ENCODE measurements around the gene CLSTN3. TPM values are rescaled to one million over a fixed set of nuclear protein-coding genes. Genes with fewer than 3 reads are reported as not detected.

Gene CLSTN3
- total and polyA plus RNA-seq, 2 of the 13 experiments (the other 11 are each of a cell fraction or from before 2014, with no cell fraction given): 26.2 to 94.1 TPM

DNA sequence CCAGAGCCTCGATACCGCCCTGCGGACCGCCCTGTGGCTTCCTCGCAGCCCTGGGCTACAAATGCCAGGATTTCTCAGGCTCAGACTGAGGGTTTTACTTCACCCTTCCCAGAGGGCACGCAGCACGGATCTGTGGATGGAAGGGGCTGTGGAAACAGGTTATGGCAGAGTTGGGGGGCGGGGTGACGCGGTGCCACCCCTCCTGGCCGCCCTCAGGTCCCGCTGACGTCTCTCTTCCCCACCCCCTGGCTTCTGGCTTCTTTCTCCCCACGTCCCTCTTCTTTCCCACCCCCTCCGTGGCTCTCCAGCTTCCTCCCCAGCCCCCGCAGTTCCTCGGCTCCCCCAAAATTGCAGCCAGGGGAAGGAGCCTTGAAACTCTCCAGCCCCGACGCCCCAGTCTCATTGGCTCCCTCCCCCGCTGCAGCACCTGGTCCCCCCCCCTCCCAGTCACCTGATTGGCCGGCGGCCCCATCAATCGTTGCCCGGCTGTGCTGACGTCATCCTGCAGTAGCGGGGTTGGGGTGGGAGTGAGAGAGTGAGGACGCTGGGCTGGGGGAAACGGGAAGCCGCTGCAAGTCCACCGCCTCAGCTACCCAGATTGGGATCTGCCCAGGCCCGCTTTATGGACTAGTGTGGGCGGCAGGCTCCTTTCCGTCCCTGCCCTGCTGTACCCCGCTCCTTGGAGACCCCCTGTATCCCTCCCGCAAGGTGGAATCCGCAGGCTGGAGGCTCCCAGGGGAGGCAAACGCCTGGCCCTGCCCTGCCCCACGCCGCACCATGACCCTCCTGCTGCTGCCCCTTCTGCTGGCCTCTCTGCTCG, at the start of gene CLSTN3 (continued):
- TF ChIP-seq USF2 (IDR thresholded peaks at IDR 0.05; ENCODE audit: low read depth, low read length) (no peak), USF2 (CRISPR knock-in tag; IDR thresholded peaks at IDR 0.05; ENCODE audit: borderline replicate concordance) (no peak), ZUFSP (CRISPR knock-in tag; IDR thresholded peaks at IDR 0.05; ENCODE audit: borderline replicate concordance) (no peak), HES4 (CRISPR knock-in tag; IDR thresholded peaks at IDR 0.05; ENCODE audit: borderline replicate concordance) (no peak), YY1 (IDR thresholded peaks at IDR 0.05; ENCODE audit: insufficient read depth, insufficient replicate concordance, low read depth, low read length) (no peak), ZNF878 (CRISPR knock-in tag; IDR thresholded peaks at IDR 0.05) (no peak), NFRKB (IDR thresholded peaks at IDR 0.05) (no peak), ZNF777 (CRISPR knock-in tag; IDR thresholded peaks at IDR 0.05) (peak; percentile 53; the same call in 1 of the 2 replicates), CHD2 (IDR thresholded peaks at IDR 0.05; ENCODE audit: low read depth, low read length) (no peak; the same call in 1 of the 2 replicates), ZNF331 (CRISPR knock-in tag; IDR thresholded peaks at IDR 0.05) (no peak), PITX1 (CRISPR knock-in tag; IDR thresholded peaks at IDR 0.05) (no peak), CREB1 (IDR thresholded peaks at IDR 0.05) (peak; percentile 95), CREB1 (CRISPR knock-in tag; IDR thresholded peaks at IDR 0.05) (peak; percentile 94), PHF20 (CRISPR knock-in tag; IDR thresholded peaks at IDR 0.05) (no peak), ZFP36 (IDR thresholded peaks at IDR 0.05; ENCODE audit: borderline replicate concordance, low read depth, low read length, partially characterized antibody) (no peak), SNRNP70 (IDR thresholded peaks at IDR 0.05; ENCODE audit: low read depth, low read length) (no peak), REPIN1 (CRISPR knock-in tag; IDR thresholded peaks at IDR 0.05; ENCODE audit: borderline replicate concordance, low read depth) (0 out of 2 replicates have a peak, but pooled peaks have one; percentile 49), MBNL3 (CRISPR knock-in tag; conservative IDR thresholded peaks at IDR 0.05) (no peak), ZNF737 (CRISPR knock-in tag; IDR thresholded peaks at IDR 0.05; ENCODE audit: borderline replicate concordance) (no peak), ZNF263 (CRISPR knock-in tag; IDR thresholded peaks at IDR 0.05) (no peak; the same call in 1 of the 2 replicates), ARID4A (CRISPR knock-in tag; IDR thresholded peaks at IDR 0.05; ENCODE audit: borderline replicate concordance) (no peak; the same call in 1 of the 2 replicates), MATR3 (CRISPR knock-in tag; IDR thresholded peaks at IDR 0.05) (no peak), ZFAT (CRISPR knock-in tag; conservative IDR thresholded peaks at IDR 0.05) (no peak)

All from HepG2 (cell line).